SK-N-SH treated with all-trans-retinoic acid at 6 μM for 48 hours (cell line): ENCODE data around the gene CCDC93.
A peak's percentile ranks its signal among the peaks of the same experiment; 100 is the strongest.

Experiments used
- ATAC-seq: fragments of 200-7000 bp; cut with Tn5 transposase; 3 replicates; pipeline ENCODE4 v1.9.1; 2020; ENCODE audit warnings: mild to moderate bottlenecking, moderate library complexity
- ARNTL ChIP-seq: fragments of 450-650 bp; formaldehyde crosslinking; IDR thresholded peaks from 2 replicates; pipeline ENCODE4 v1.5.0; 2020; ENCODE audit warnings: low read depth, mild to moderate bottlenecking, moderate library complexity, borderline replicate concordance
- BACH2 ChIP-seq: fragments of 250-450 bp; sonication (Bioruptor Pico); IDR thresholded peaks from 2 replicates; pipeline ENCODE4 v1.9.0; 2021; ENCODE audit warnings: mild to moderate bottlenecking, borderline replicate concordance
- CSDC2 ChIP-seq: fragments of 250-450 bp; sonication (Bioruptor Pico); IDR thresholded peaks from 2 replicates; pipeline ENCODE4 v1.5.0; 2020; ENCODE audit warnings: mild to moderate bottlenecking, moderate library complexity
- CSRNP3 ChIP-seq: fragments of 250-450 bp; sonication (Bioruptor Pico); IDR thresholded peaks from 2 replicates; pipeline ENCODE4 v1.5.1; 2021; ENCODE audit warnings: mild to moderate bottlenecking, moderate library complexity
- ESRRG ChIP-seq: fragments of 250-450 bp; sonication (Bioruptor Pico); IDR thresholded peaks from 2 replicates; pipeline ENCODE4 v1.6.1; 2021; ENCODE audit warnings: mild to moderate bottlenecking
- GLIS3 ChIP-seq: fragments of 250-450 bp; sonication (Bioruptor Pico); IDR thresholded peaks from 2 replicates; pipeline ENCODE4 v1.5.0; 2020; ENCODE audit warnings: mild to moderate bottlenecking, moderate library complexity
- ISL1 ChIP-seq: fragments of 250-450 bp; sonication (Bioruptor Pico); IDR thresholded peaks from 2 replicates; pipeline ENCODE4 v2.1.2; 2022; ENCODE audit warnings: mild to moderate bottlenecking, moderate library complexity
- OSR1 ChIP-seq: fragments of 250-450 bp; sonication (Bioruptor Pico); IDR thresholded peaks from 2 replicates; pipeline ENCODE4 v1.8.0; 2022; ENCODE audit warnings: moderate library complexity, mild to moderate bottlenecking, inconsistent platforms
- PATZ1 ChIP-seq: fragments of 250-450 bp; sonication (Bioruptor Pico); IDR thresholded peaks from 2 replicates; pipeline ENCODE4 v1.8.0; 2020; ENCODE audit warnings: mild to moderate bottlenecking, moderate library complexity, borderline replicate concordance
- POU6F1 ChIP-seq: fragments of 250-450 bp; sonication (Bioruptor Pico); IDR thresholded peaks from 2 replicates; pipeline ENCODE4 v1.8.0; 2021; ENCODE audit warnings: low read depth, mild to moderate bottlenecking, moderate library complexity, borderline replicate concordance
- PPARA ChIP-seq: fragments of 250-450 bp; sonication (Bioruptor Pico); IDR thresholded peaks from 2 replicates; pipeline ENCODE4 v1.5.0; 2020; ENCODE audit warnings: mild to moderate bottlenecking, borderline replicate concordance
- SNAI2 ChIP-seq: fragments of 250-450 bp; sonication (Bioruptor Pico); IDR thresholded peaks from 2 replicates; pipeline ENCODE4 v1.5.0; 2020; ENCODE audit warnings: mild to moderate bottlenecking, moderate library complexity
- TCF4 ChIP-seq: fragments of 250-450 bp; sonication (Bioruptor Pico); IDR thresholded peaks from 2 replicates; pipeline ENCODE4 v1.8.0; 2021; ENCODE audit warnings: mild to moderate bottlenecking, moderate library complexity, borderline replicate concordance
- TOX ChIP-seq: fragments of 250-450 bp; sonication (Bioruptor Pico); IDR thresholded peaks from 2 replicates; pipeline ENCODE4 v1.8.0; 2021; ENCODE audit warnings: mild to moderate bottlenecking, moderate library complexity, borderline replicate concordance
- TSHZ2 ChIP-seq: fragments of 250-450 bp; sonication (Bioruptor Pico); IDR thresholded peaks from 2 replicates; pipeline ENCODE4 v1.5.0; 2020; ENCODE audit warnings: mild to moderate bottlenecking, moderate library complexity
- ZC3H10 ChIP-seq: fragments of 250-450 bp; sonication (Bioruptor Pico); IDR thresholded peaks from 2 replicates; pipeline ENCODE4 v1.5.1; 2021; ENCODE audit warnings: mild to moderate bottlenecking, moderate library complexity
- ZFP3 ChIP-seq: fragments of 250-450 bp; sonication (Bioruptor Pico); IDR thresholded peaks from 2 replicates; pipeline ENCODE4 v1.5.0; 2020; ENCODE audit warnings: mild to moderate bottlenecking, moderate library complexity
- ZFP30 ChIP-seq: fragments of 450-650 bp; formaldehyde crosslinking; IDR thresholded peaks from 2 replicates; pipeline ENCODE4 v1.5.0; 2022; ENCODE audit warnings: mild to moderate bottlenecking, moderate library complexity
- ZNF565 ChIP-seq: fragments of 450-650 bp; formaldehyde crosslinking; conservative IDR thresholded peaks from 2 replicates; pipeline ENCODE4 v1.5.0; 2020; ENCODE audit warnings: low read depth, mild to moderate bottlenecking, moderate library complexity
- ZNF70 ChIP-seq: fragments of 450-650 bp; formaldehyde crosslinking; IDR thresholded peaks from 2 replicates; pipeline ENCODE4 v1.5.0; 2020; ENCODE audit warnings: mild to moderate bottlenecking, moderate library complexity
- ZNF8 ChIP-seq: fragments of 450-650 bp; formaldehyde crosslinking; IDR thresholded peaks from 2 replicates; pipeline ENCODE4 v1.5.0; 2020; ENCODE audit warnings: mild to moderate bottlenecking, moderate library complexity

The CCDC93 gene

GRCh38 chr2:118046634-118047210 lies 32.9 kb upstream of the CCDC93 start:
- TF ChIP-seq CSRNP3 (CRISPR knock-in tag) (peak; percentile 27; the same call in 1 of the 2 replicates), ZNF565 (no peak), ZC3H10 (CRISPR knock-in tag) (no peak)
- ATAC-seq: peak; percentile 85

- no peak for TF ChIP-seq ZNF565
- TF ChIP-seq PPARA: no peak
- no peak for TF ChIP-seq ESRRG (CRISPR knock-in tag)
- no peak for TF ChIP-seq BACH2 (CRISPR knock-in tag)
- TF ChIP-seq TCF4 (CRISPR knock-in tag): no peak
- no peak for TF ChIP-seq ISL1
- no peak for TF ChIP-seq SNAI2 (CRISPR knock-in tag)
- no peak for TF ChIP-seq ZFP30 (CRISPR knock-in tag)
- TF ChIP-seq ZNF8 (CRISPR knock-in tag): no peak
- TF ChIP-seq POU6F1: no peak
- TF ChIP-seq, all 23 proteins: peak for 0
- ATAC-seq: no peak
These were observed 31.4 kb upstream of the CCDC93 start for GRCh38 chr2:118045286-118045685.

- no peak for ATAC-seq
- TF ChIP-seq ZC3H10 (CRISPR knock-in tag) (no peak), POU6F1 (no peak), ESRRG (CRISPR knock-in tag) (no peak)
These were observed 31.0 kb upstream of the CCDC93 start for GRCh38 chr2:118044854-118045253.

- ATAC-seq: no peak
- TF ChIP-seq PPARA: no peak
These were observed 30.3 kb upstream of the CCDC93 start for GRCh38 chr2:118044103-118044716.

GRCh38 chr2:118040891-118041290 lies 27.0 kb upstream of the CCDC93 start:
- TF ChIP-seq ZFP30 (CRISPR knock-in tag) (no peak), ZNF70 (CRISPR knock-in tag) (no peak), OSR1 (CRISPR knock-in tag) (no peak), ESRRG (CRISPR knock-in tag) (no peak), TSHZ2 (no peak), ARNTL (no peak), TCF4 (CRISPR knock-in tag) (no peak), TOX (no peak), PATZ1 (CRISPR knock-in tag) (no peak), SNAI2 (CRISPR knock-in tag) (no peak), GLIS3 (CRISPR knock-in tag) (no peak), BACH2 (CRISPR knock-in tag) (no peak), ZFP3 (no peak), POU6F1 (no peak), CSDC2 (CRISPR knock-in tag) (no peak), PPARA (no peak)
- ATAC-seq: no peak
